GM23338 (cell line): ENCODE measurements around the gene IRAK1. TPM values are rescaled to one million over a fixed set of nuclear protein-coding genes. Genes with fewer than 3 reads are reported as not detected.

Source experiments
- ATAC-seq: fragments of 200-7000 bp; cut with Tn5 transposase; 3 replicates; pipeline ENCODE4 v1.9.1; 2020
- DNase-seq: peaks from one replicate; pipeline ENCODE4 v3.0.0-alpha.2; 2015; ENCODE audit warnings: low spot score
- H2AFZ ChIP-seq: fragments of 200-600 bp; sonication (generic); 2 replicates; pipeline ENCODE4 v1.8.0; 2016; ENCODE audit warnings: antibody characterized with exemption, mild to moderate bottlenecking, moderate library complexity
- H3F3A ChIP-seq: fragments of 200-600 bp; sonication (generic); replicated peaks from 2 replicates; pipeline ENCODE4 v1.8.0; 2017; ENCODE audit warnings: antibody characterized with exemption, mixed run types, low read depth
- H3K27ac ChIP-seq: fragments of 200-600 bp; sonication (generic); 2 replicates; pipeline ENCODE4 v1.6.1; 2016; ENCODE audit warnings: low read depth
- H3K27me3 ChIP-seq: fragments of 200-600 bp; sonication (generic); 2 replicates; pipeline ENCODE4 v1.8.0; 2016; ENCODE audit warnings: mild to moderate bottlenecking, mixed run types, moderate library complexity; ENCODE audit not compliant: insufficient read depth
- H3K36me3 ChIP-seq: fragments of 200-600 bp; sonication (generic); 2 replicates; pipeline ENCODE4 v1.8.0; 2016; ENCODE audit warnings: mild to moderate bottlenecking; ENCODE audit not compliant: insufficient read depth
- H3K4me1 ChIP-seq: fragments of 200-600 bp; sonication (generic); 2 replicates; pipeline ENCODE4 v1.8.0; 2016; ENCODE audit warnings: mild to moderate bottlenecking, moderate library complexity; ENCODE audit not compliant: insufficient read depth
- H3K4me2 ChIP-seq: fragments of 200-600 bp; sonication (generic); 2 replicates; pipeline ENCODE4 v1.7.1; 2017; ENCODE audit warnings: mixed run types
- H3K4me3 ChIP-seq: fragments of 200-600 bp; sonication (generic); 2 replicates; pipeline ENCODE4 v1.6.1; 2016; ENCODE audit warnings: mixed run types
- H3K79me2 ChIP-seq: fragments of 200-600 bp; sonication (generic); replicated peaks from 2 replicates; pipeline ENCODE4 v1.8.0; 2017; ENCODE audit warnings: mild to moderate bottlenecking; ENCODE audit not compliant: insufficient read depth
- H3K9me2 ChIP-seq: fragments of 200-600 bp; sonication (generic); 2 replicates; pipeline ENCODE4 v1.8.0; 2017; ENCODE audit not compliant: insufficient read depth
- H4K20me1 ChIP-seq: fragments of 200-600 bp; sonication (generic); replicated peaks from 2 replicates; pipeline ENCODE4 v1.8.0; 2017; ENCODE audit warnings: mild to moderate bottlenecking; ENCODE audit not compliant: insufficient read depth
- H3K27ac Mint-ChIP-seq: 2 replicates; pipeline ENCODE4 v1.8.0; 2020; ENCODE audit warnings: inconsistent platforms, mild to moderate bottlenecking, moderate library complexity, mixed read lengths
- H3K27me3 Mint-ChIP-seq: 3 replicates; pipeline ENCODE4 v1.8.0; 2022; ENCODE audit warnings: low read depth, mild to moderate bottlenecking, moderate library complexity, mixed read lengths, inconsistent platforms; ENCODE audit not compliant: insufficient read depth, poor library complexity
- H3K36me3 Mint-ChIP-seq: 3 replicates; pipeline ENCODE4 v1.8.0; 2021; ENCODE audit warnings: low read depth, mild to moderate bottlenecking, inconsistent platforms, moderate library complexity, mixed read lengths
- H3K4me1 Mint-ChIP-seq: 3 replicates; pipeline ENCODE4 v1.8.0; 2020; ENCODE audit warnings: mild to moderate bottlenecking, inconsistent platforms, mixed read lengths
- H3K4me3 Mint-ChIP-seq: 3 replicates; pipeline ENCODE4 v1.8.0; 2021; ENCODE audit warnings: moderate library complexity, mild to moderate bottlenecking, inconsistent platforms, mixed read lengths
- H3K9me3 Mint-ChIP-seq: 3 replicates; pipeline ENCODE4 v1.8.0; 2020; ENCODE audit warnings: moderate library complexity, mild to moderate bottlenecking, inconsistent platforms, mixed read lengths
- CREB1 ChIP-seq: fragments of 250-450 bp; sonication (Bioruptor Pico); IDR thresholded peaks from 2 replicates; pipeline ENCODE4 v1.5.0; 2020; ENCODE audit warnings: low read depth, mild to moderate bottlenecking, moderate library complexity
- CTCF ChIP-seq, 2 experiments: fragments of 200-600 bp in 1 of 2; sonication (generic) in 1 of 2; conservative IDR thresholded peaks; 2 replicates each; pipeline versions ENCODE4 v1.5.1 to v1.6.1; 2016 to 2017; ENCODE audit warnings: antibody characterized with exemption in 2 of 2, low read depth in 2 of 2, mild to moderate bottlenecking in 2 of 2, moderate library complexity in 1 of 2
- ETS1 ChIP-seq: IDR thresholded peaks from 2 replicates; pipeline ENCODE4 v1.6.1; 2016; ENCODE audit warnings: antibody characterized with exemption
- EZH2 ChIP-seq: fragments of 200-600 bp; sonication (generic); IDR thresholded peaks from one replicate; pipeline ENCODE4 v1.8.0; 2017; ENCODE audit warnings: antibody characterized with exemption, mild to moderate bottlenecking, low read depth; ENCODE audit not compliant: unreplicated experiment
- EZH2phosphoT487 ChIP-seq: fragments of 200-600 bp; sonication (generic); IDR thresholded peaks from one replicate; pipeline ENCODE4 v1.8.1; 2018; ENCODE audit warnings: antibody characterized with exemption; ENCODE audit not compliant: unreplicated experiment
- JUNB ChIP-seq: IDR thresholded peaks from one replicate; pipeline ENCODE4 v1.6.1; 2016; ENCODE audit warnings: antibody characterized with exemption; ENCODE audit not compliant: unreplicated experiment
- NANOG ChIP-seq: IDR thresholded peaks from 2 replicates; pipeline ENCODE4 v1.6.1; 2016; ENCODE audit warnings: antibody characterized with exemption, borderline replicate concordance
- POLR2AphosphoS5 ChIP-seq: IDR thresholded peaks from 2 replicates; pipeline ENCODE4 v1.6.1; 2016; ENCODE audit warnings: antibody characterized with exemption, low read depth
- REST ChIP-seq: IDR thresholded peaks from one replicate; pipeline ENCODE4 v1.6.1; 2018; ENCODE audit warnings: antibody characterized with exemption; ENCODE audit not compliant: unreplicated experiment
- STAT1 ChIP-seq: IDR thresholded peaks from one replicate; pipeline ENCODE4 v1.6.1; 2016; ENCODE audit warnings: antibody characterized with exemption; ENCODE audit not compliant: unreplicated experiment
- ZNF114 ChIP-seq: fragments of 250-450 bp; sonication (Bioruptor Pico); IDR thresholded peaks from 2 replicates; pipeline ENCODE4 v1.5.0; 2020; ENCODE audit warnings: mild to moderate bottlenecking, moderate library complexity
- ZNF331 ChIP-seq: fragments of 250-450 bp; sonication (Bioruptor Pico); IDR thresholded peaks from 2 replicates; pipeline ENCODE4 v1.5.0; 2020; ENCODE audit warnings: low read depth, mild to moderate bottlenecking, moderate library complexity
- polyA plus RNA-seq: library from polyadenylated mRNA; unstranded; fragments of >200 nt; fragmentation: Nextera tagmentation; extraction: Ambion mirVana; gene quantifications from 2 replicates; pipeline ENCODE4 v1.2.1, GENCODE V29; 2016
- total RNA-seq: library from RNA; depleted of rRNA; stranded (reverse); fragments of >200 nt; shearing (Covaris generic); gene quantifications from 2 replicates; pipeline ENCODE4 v1.2.3, GENCODE V29; 2014

Gene IRAK1
- total and polyA plus RNA-seq, 2 experiments from 2014 or later = 21.6 to 38.0 TPM

- TF ChIP-seq REST (no peak), ZNF331 (CRISPR knock-in tag) (no peak), EZH2phosphoT487 (no peak), STAT1 (no peak), EZH2 (no peak), CREB1 (CRISPR knock-in tag) (no peak), ZNF114 (no peak), NANOG (no peak)
Measured at GRCh38 chrX:154046940-154047610, 27.4 kb upstream of the IRAK1 start (continued).

- Histone ChIP-seq H3K27ac (no peak overlapping the region), H3K27me3 (no peaks in the 10 kb centered on the region), H2AFZ (no peak overlapping the region), H3K79me2 (peaks cover 52% of the 10 kb centered on the region), H3F3A (no peaks in the 10 kb centered on the region), H4K20me1 (no peaks in the 10 kb centered on the region), H3K4me1 (peaks cover 17% of the 10 kb centered on the region; the same call in 1 of the 2 replicates), H3K4me2 (no peak overlapping the region), H3K36me3 (no peaks in the 10 kb centered on the region), H3K4me3 (no peak overlapping the region), H3K9me2 (no peaks in the 10 kb centered on the region)
- ATAC-seq = no peak; the same call in 1 of the 3 replicates
- H3K36me3 Mint-ChIP-seq = peaks cover 15% of the 10 kb centered on the region
- H3K27me3 Mint-ChIP-seq = no peaks in the 10 kb centered on the region
- H3K27ac Mint-ChIP-seq = no peak overlapping the region
- H3K4me1 Mint-ChIP-seq = peaks cover 38% of the 10 kb centered on the region
- H3K4me3 Mint-ChIP-seq = no peak overlapping the region
- H3K9me3 Mint-ChIP-seq = no peaks in the 10 kb centered on the region
- no peak for DNase-seq
- no peak for TF ChIP-seq ETS1
- no peak for TF ChIP-seq EZH2phosphoT487
- TF ChIP-seq ZNF331 (CRISPR knock-in tag) = no peak
- TF ChIP-seq CTCF (conservative IDR thresholded peaks at IDR 0.05; ENCODE audit: low read depth in 2 of 2) = no peak
- no peak for TF ChIP-seq STAT1
- TF ChIP-seq JUNB = no peak
- TF ChIP-seq NANOG = no peak
- TF ChIP-seq EZH2 = no peak
- TF ChIP-seq POLR2AphosphoS5 = no peak
- no peak for TF ChIP-seq REST
Measured at GRCh38 chrX:154046031-154046781, 26.5 kb upstream of the IRAK1 start.
